Sigmoid colon (tissue), 7 donors: ENCODE results near the gene RNF207. TPM values are rescaled to one million over a fixed set of nuclear protein-coding genes. Genes with fewer than 3 reads are reported as not detected.
A peak's percentile ranks its signal among the peaks of the same experiment; 100 is the strongest.
"Not testable (repeated sequence)": the region's sequence is repeated elsewhere in the genome, so short reads cannot be mapped to it uniquely, and the experiment has no call there.

Experiments
- DNase-seq: peaks from one replicate; pipeline ENCODE4 v3.0.0-alpha.2; 2019
- H3K27ac ChIP-seq, 4 donors: fragments of 200-600 bp; sonication (generic); one replicate each; pipeline ENCODE4 v1.5.1; 2016 to 2019; ENCODE audit warnings: mild to moderate bottlenecking in 1 of 4
- H3K27me3 ChIP-seq, 3 donors: fragments of 200-600 bp; sonication (generic); one replicate each; pipeline ENCODE4 v1.5.1; 2019; ENCODE audit warnings: mild to moderate bottlenecking in 1 of 3
- H3K36me3 ChIP-seq, 4 donors: fragments of 200-600 bp; sonication (generic); one replicate each; pipeline ENCODE4 v1.5.1; 2016 to 2019
- H3K4me1 ChIP-seq, 4 donors: fragments of 200-600 bp; sonication (generic); one replicate each; pipeline ENCODE4 v1.5.1; 2017 to 2019
- H3K4me3 ChIP-seq, 4 donors: fragments of 200-600 bp; sonication (generic); one replicate each; pipeline ENCODE4 v1.5.1; 2017 to 2019; ENCODE audit warnings: mild to moderate bottlenecking in 2 of 4, moderate library complexity in 1 of 4
- H3K9me3 ChIP-seq, 4 donors: fragments of 200-600 bp in 3 of 4; sonication (generic) in 3 of 4; one replicate each; pipeline versions ENCODE4 v1.5.1 to v1.6.1; 2013 to 2019
- CTCF ChIP-seq, 4 experiments: fragments of 450-650 bp in 3 of 4; fragments of 200-600 bp in 1 of 4; IDR thresholded peaks; one replicate each; pipeline ENCODE4 v1.5.1; 2016 to 2019; ENCODE audit warnings: antibody characterized with exemption in 4 of 4, mild to moderate bottlenecking in 3 of 4, moderate library complexity in 2 of 4
- EP300 ChIP-seq, 4 donors: sonication (generic); formaldehyde crosslinking; IDR thresholded peaks; one replicate each; pipeline ENCODE4 v1.6.1; 2017; ENCODE audit warnings: antibody characterized with exemption in 4 of 4
- POLR2A ChIP-seq, 2 donors: fragments of 450-650 bp; IDR thresholded peaks; one replicate each; pipeline ENCODE4 v1.6.1; 2016; ENCODE audit warnings: antibody characterized with exemption in 2 of 2, mild to moderate bottlenecking in 2 of 2, moderate library complexity in 2 of 2
- POLR2AphosphoS5 ChIP-seq, 4 donors: sonication (generic); formaldehyde crosslinking; IDR thresholded peaks; one replicate each; pipeline ENCODE4 v1.6.1; 2017; ENCODE audit warnings: antibody characterized with exemption in 4 of 4
- WGBS, 2 donors: extraction: QIAGEN DNeasy Blood & Tissue Kit; methylation state at CpG; one replicate each; pipeline ENCODE4 v1.1.7; 2013; 5-methylcytosine and 5-hydroxymethylcytosine counted together
- intact Hi-C: fragments of 100-400 bp; cut with DNase I; formaldehyde crosslinking; loops from one replicate; pipeline ENCODE4 v1.15.1; 2023
- polyA plus RNA-seq, 3 donors: library from polyadenylated mRNA; stranded (reverse); fragments of 200-250 nt; gene quantifications; one replicate each; pipeline ENCODE4 v1.2.3, GENCODE V29; 2013
- total RNA-seq, 4 donors: library from RNA; depleted of rRNA; stranded (reverse); fragments of >200 nt; gene quantifications; one replicate each; pipeline ENCODE4 v1.1.0, GENCODE V29; 2016
- donor health status: healthy with polysubstance abuse.
- donor health status: Bipolar disorder and iron deficiency.
- donor health status: healthy.

The RNF207 gene
- total and polyA plus RNA-seq, 7 donors = 5.3 to 24.3 (median 13.3) TPM

GRCh38 chr1:6218375-6219164 is 12.7 kb downstream of the RNF207 start:
- Histone ChIP-seq H3K27me3 (no peaks in the 10 kb centered on the region), H3K4me1 (no peaks in the 10 kb centered on the region), H3K9me3 (no peaks in the 10 kb centered on the region), H3K4me3 (no peak overlapping the region), H3K27ac (no peak overlapping the region), H3K36me3 (peaks cover 1 to 33% (median 7%) of the 10 kb centered on the region in 4 donors)
- intact Hi-C loops = no loop called here
- TF ChIP-seq CTCF (IDR thresholded peaks at IDR 0.05) = no peak
- TF ChIP-seq POLR2A (IDR thresholded peaks at IDR 0.05) = no peak
- no peak for TF ChIP-seq POLR2AphosphoS5 (IDR thresholded peaks at IDR 0.05)
- no peak for TF ChIP-seq EP300 (IDR thresholded peaks at IDR 0.05)
- DNase-seq = no peak
- WGBS, 2 donors = 86 to 91% methylated on average over 16 of the region's 16 CpGs

- WGBS, 2 donors = 86 to 88% methylated on average over 11 of the region's 11 CpGs
- intact Hi-C loops = not testable (repeated sequence)
These were observed 13.7 kb downstream of the RNF207 start for GRCh38 chr1:6219641-6220040.

GRCh38 chr1:6220236-6220635 is 14.3 kb downstream of the RNF207 start:
- intact Hi-C loops = no loop called here
- Histone ChIP-seq H3K36me3 (peaks cover 12 to 49% (median 18%) of the 10 kb centered on the region in 4 donors), H3K27me3 (no peaks in the 10 kb centered on the region), H3K4me1 (no peaks in the 10 kb centered on the region), H3K27ac (no peak overlapping the region), H3K9me3 (no peaks in the 10 kb centered on the region), H3K4me3 (no peak overlapping the region)
- no peak for DNase-seq
- WGBS, 2 donors = 84 to 85% methylated on average over 8 of the region's 8 CpGs
- TF ChIP-seq CTCF (IDR thresholded peaks at IDR 0.05) (no peak), POLR2A (IDR thresholded peaks at IDR 0.05) (no peak), POLR2AphosphoS5 (IDR thresholded peaks at IDR 0.05) (no peak), EP300 (IDR thresholded peaks at IDR 0.05) (no peak)

More at GRCh38 chr1:6219641-6220040, 13.7 kb downstream of the RNF207 start:
- not testable (repeated sequence) for H3K4me1 ChIP-seq, DNase-seq, H3K27ac ChIP-seq, H3K4me3 ChIP-seq, H3K9me3 ChIP-seq, H3K27me3 ChIP-seq
- H3K36me3 ChIP-seq = peaks cover 6 to 43% (median 14%) of the 10 kb centered on the region in 4 donors

GRCh38 chr1:6221210-6221784 is 15.4 kb downstream of the RNF207 start:
- DNase-seq = no peak
- Histone ChIP-seq H3K9me3 (no peaks in the 10 kb centered on the region), H3K27ac (no peak overlapping the region), H3K4me1 (no peaks in the 10 kb centered on the region), H3K4me3 (no peak overlapping the region), H3K27me3 (no peaks in the 10 kb centered on the region), H3K36me3 (peaks cover 12 to 50% (median 24%) of the 10 kb centered on the region in 4 donors)
- TF ChIP-seq POLR2AphosphoS5 (IDR thresholded peaks at IDR 0.05) = no peak
- TF ChIP-seq POLR2A (IDR thresholded peaks at IDR 0.05) = no peak
- intact Hi-C loops = no loop called here
- 94 to 96% methylated on average over 12 of the region's 12 CpGs for WGBS, 2 donors

- intact Hi-C loops = no loop called here
- H3K4me3 ChIP-seq = no peak overlapping the region
- WGBS, 2 donors = 40 to 79% methylated on average over 6 of the region's 6 CpGs
- no peak for DNase-seq
- peaks cover 12 to 64% (median 35%) of the 10 kb centered on the region in 4 donors for H3K36me3 ChIP-seq
- no peaks in the 10 kb centered on the region for H3K4me1 ChIP-seq
- no peaks in the 10 kb centered on the region for H3K9me3 ChIP-seq
- peak overlapping the region in 2 of 4 donors; percentile 11 to 20 for H3K27ac ChIP-seq
- no peaks in the 10 kb centered on the region for H3K27me3 ChIP-seq
- TF ChIP-seq EP300 (IDR thresholded peaks at IDR 0.05) (no peak), POLR2AphosphoS5 (IDR thresholded peaks at IDR 0.05) (no peak), POLR2A (IDR thresholded peaks at IDR 0.05) (no peak), CTCF (IDR thresholded peaks at IDR 0.05) (no peak)
These were observed 16.7 kb downstream of the RNF207 start for GRCh38 chr1:6222636-6223035.
